B cell (primary cell): Measurements from ENCODE around the gene TMPRSS11E. TPM values are rescaled to one million over a fixed set of nuclear protein-coding genes. Genes with fewer than 3 reads are reported as not detected.

Source experiments
- ATAC-seq: fragments of 200-7000 bp; cut with Tn5 transposase; one replicate; pipeline ENCODE4 v1.10.0; 2021; ENCODE audit warnings: low read depth, mild to moderate bottlenecking, moderate number of reproducible peaks, moderate library complexity
- CTCF ChIA-PET: fragments of 350-600 bp; sonication (Branson Sonifier 250); formaldehyde crosslinking; loops from one replicate; lab custom pipeline; 2021; ENCODE audit warnings: antibody characterized with exemption, inconsistent platforms; lab: Charles Lee
- POLR2A ChIA-PET: fragments of 350-600 bp; sonication (Branson Sonifier 250); formaldehyde crosslinking; loops from one replicate; lab custom pipeline; 2021; ENCODE audit warnings: antibody characterized with exemption; lab: Charles Lee
- DNase-seq: peaks from one replicate; pipeline ENCODE4 v3.0.0; 2013
- H2AFZ ChIP-seq: 2 replicates; pipeline ENCODE4 v1.6.1; 2012; ENCODE audit warnings: mild to moderate bottlenecking, low read depth, low read length; ENCODE audit not compliant: insufficient read depth, poor library complexity, severe bottlenecking
- H3K27ac ChIP-seq, 2 donors: 1 replicate in 1 of 2; 2 replicates in 1 of 2; pipeline ENCODE4 v1.5.1; 2012 to 2013; ENCODE audit warnings: low read length in 2 of 2, mild to moderate bottlenecking in 2 of 2, moderate library complexity in 1 of 2
- H3K27me3 ChIP-seq, 4 experiments: fragments of 200-600 bp in 1 of 4; sonication (generic) in 1 of 4; replicated peaks in 1 of 4; 1 replicate in 2 of 4; 2 replicates in 2 of 4; pipeline versions ENCODE4 v1.6.1 to v1.7.0; 2013 to 2016; ENCODE audit warnings: low read length in 3 of 4, mild to moderate bottlenecking in 2 of 4, mixed read lengths in 1 of 4, moderate library complexity in 1 of 4; ENCODE audit not compliant: insufficient read depth in 4 of 4, control insufficient read depth in 3 of 4; ENCODE audit errors: control extremely low read depth in 1 of 4
- H3K36me3 ChIP-seq, 2 experiments: replicated peaks in 1 of 2; 1 replicate in 1 of 2; 2 replicates in 1 of 2; pipeline versions ENCODE4 v1.6.1 to v1.7.1; 2013; ENCODE audit warnings: low read length in 1 of 2; ENCODE audit not compliant: insufficient read depth in 2 of 2, control insufficient read depth in 1 of 2; ENCODE audit errors: control extremely low read depth in 1 of 2, extremely low read depth in 1 of 2
- H3K4me1 ChIP-seq, 2 donors: fragments of 200-600 bp in 1 of 2; sonication (generic) in 1 of 2; 1 replicate in 1 of 2; 2 replicates in 1 of 2; pipeline versions ENCODE4 v1.5.1 to v1.6.1; 2013 to 2017; ENCODE audit warnings: low read length in 2 of 2; ENCODE audit not compliant: control insufficient read depth in 2 of 2, insufficient read depth in 2 of 2
- H3K4me2 ChIP-seq: replicated peaks from 2 replicates; pipeline ENCODE3; 2012; ENCODE audit warnings: mild to moderate bottlenecking, low read depth, low read length; ENCODE audit not compliant: poor library complexity, severe bottlenecking
- H3K4me3 ChIP-seq, 5 experiments: fragments of 200-600 bp in 1 of 5; sonication (generic) in 1 of 5; 1 replicate in 3 of 5; 2 replicates in 2 of 5; pipeline versions ENCODE4 v1.5.1 to v1.7.0; 2011 to 2016; ENCODE audit warnings: low read length in 4 of 5, mild to moderate bottlenecking in 4 of 5, low read depth in 2 of 5, control low read depth in 1 of 5, moderate library complexity in 1 of 5; ENCODE audit not compliant: insufficient read depth in 1 of 5; ENCODE audit errors: control extremely low read depth in 1 of 5, extremely low read depth in 1 of 5
- H3K79me2 ChIP-seq: fragments of 200-600 bp; sonication (generic); one replicate; pipeline ENCODE4 v1.6.0; 2016; ENCODE audit warnings: low read length; ENCODE audit not compliant: control insufficient read depth, insufficient read depth
- H3K9ac ChIP-seq: fragments of 200-600 bp; sonication (generic); 2 replicates; pipeline ENCODE4 v1.6.1; 2017; ENCODE audit warnings: mild to moderate bottlenecking, low read length, moderate library complexity
- H3K9me3 ChIP-seq, 3 donors: one replicate each; pipeline versions ENCODE4 v1.6.1 to v1.7.1; 2013; ENCODE audit warnings: low read length in 2 of 3; ENCODE audit not compliant: control insufficient read depth in 2 of 3, insufficient read depth in 1 of 3; ENCODE audit errors: control extremely low read depth in 1 of 3
- H4K20me1 ChIP-seq: 2 replicates; pipeline ENCODE4 v1.6.0; 2012; ENCODE audit warnings: mild to moderate bottlenecking, low read length; ENCODE audit not compliant: insufficient read depth, control insufficient read depth, poor library complexity, severe bottlenecking
- H3K27ac Mint-ChIP-seq: one replicate; pipeline ENCODE4 v1.8.0; 2021; ENCODE audit warnings: mixed read lengths
- H3K27me3 Mint-ChIP-seq: one replicate; pipeline ENCODE4 v1.8.0; 2021; ENCODE audit warnings: mixed read lengths
- H3K4me1 Mint-ChIP-seq: one replicate; pipeline ENCODE4 v1.8.0; 2021; ENCODE audit warnings: mixed read lengths
- H3K4me3 Mint-ChIP-seq: one replicate; pipeline ENCODE4 v1.8.0; 2021; ENCODE audit warnings: mixed read lengths
- H3K9me3 Mint-ChIP-seq: one replicate; pipeline ENCODE4 v1.8.0; 2022; ENCODE audit warnings: mixed read lengths; ENCODE audit not compliant: insufficient read depth
- EZH2 ChIP-seq: IDR thresholded peaks from 2 replicates; pipeline ENCODE4 v1.6.1; 2012; ENCODE audit warnings: borderline replicate concordance, low read depth, mild to moderate bottlenecking, moderate library complexity, low read length; ENCODE audit not compliant: insufficient read depth, poor library complexity, severe bottlenecking
- WGBS: methylation state at CpG from one replicate; pipeline ENCODE4 v1.1.5; 2013; ENCODE audit warnings: missing lambda C conversion rate; ENCODE audit not compliant: insufficient coverage; 5-methylcytosine and 5-hydroxymethylcytosine counted together
- intact Hi-C: fragments of 100-400 bp; cut with micrococcal nuclease; formaldehyde crosslinking; loops from one replicate; pipeline ENCODE4 v1.10.0; 2022
- polyA plus RNA-seq: library from polyadenylated mRNA; depleted of rRNA; stranded (reverse); fragments of >200 nt; gene quantifications from 2 replicates; pipeline ENCODE4 v1.2.3, GENCODE V29; 2012
- total RNA-seq, 2 donors: library from RNA; stranded (reverse); fragments of 120-200 nt in 1 of 2; gene quantifications; 1 replicate in 1 of 2; 2 replicates in 1 of 2; pipeline versions ENCODE4 v1.2.3 to v1.2.4, GENCODE V29; 2013 to 2022
- TF ChIP-seq, protein P1 (sequence below): fragments of 200-600 bp; IDR thresholded peaks from one replicate; pipeline ENCODE4 v1.8.0; 2022; ENCODE audit warnings: antibody characterized with exemption, mild to moderate bottlenecking

TMPRSS11E gene
- total and polyA plus RNA-seq, 2 donors (not counting 1 experiment from before 2014, with no cell fraction given): 0.06 TPM; not detected in 1

DNA sequence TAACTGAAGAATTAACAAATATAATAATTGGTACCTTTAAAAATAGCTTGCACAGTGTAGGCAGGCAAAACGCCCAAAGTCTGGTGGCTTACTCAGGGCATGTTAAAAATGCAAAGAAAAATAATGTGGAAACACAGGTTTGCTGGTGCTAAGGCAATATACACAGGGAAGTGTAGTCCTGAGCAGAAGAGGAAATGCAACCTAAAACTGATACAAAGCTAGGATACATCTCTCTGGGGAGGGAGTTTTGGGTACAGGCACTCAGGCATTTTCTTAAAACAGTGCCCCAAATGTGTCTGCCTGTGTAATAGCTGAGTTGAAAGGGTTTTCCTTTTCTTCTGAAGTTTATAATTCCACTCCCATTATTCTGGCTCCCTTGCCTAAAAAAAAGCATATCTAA, 47.4 kb downstream of the TMPRSS11E start:
- H3K27ac Mint-ChIP-seq: no peak overlapping the region

DNA sequence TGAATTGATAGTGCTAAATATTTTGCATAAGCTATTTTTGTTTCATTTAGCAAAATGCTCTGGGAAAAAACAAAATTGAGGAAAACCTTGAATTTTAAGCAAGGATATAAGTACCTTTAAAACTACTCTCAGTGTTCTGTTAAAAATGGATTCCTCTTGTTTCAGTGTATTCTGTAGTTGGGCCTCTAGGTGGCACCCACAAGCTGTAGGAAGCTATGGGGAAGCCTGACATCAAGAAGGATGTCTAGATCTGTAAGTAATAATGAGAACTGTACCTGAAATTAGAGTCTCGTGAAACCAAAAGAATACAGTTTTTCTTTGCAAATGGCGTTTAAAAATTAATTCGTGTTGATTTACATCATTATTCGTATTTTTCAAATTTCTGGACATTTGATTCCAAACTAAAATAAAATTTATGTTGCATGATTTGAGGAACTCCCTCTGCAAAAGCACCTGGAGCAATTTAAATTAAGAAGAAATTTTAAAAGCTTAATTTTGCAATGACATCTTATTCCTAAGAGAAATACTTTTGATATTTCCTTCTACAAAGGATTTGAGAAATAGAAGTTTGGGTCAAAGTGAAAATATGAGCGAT, 51.2 kb downstream of the TMPRSS11E start:
- ATAC-seq: peak; percentile 75
- intact Hi-C loops: loop anchor here (1.0 to 5.0 kb wide), 2 partner anchors 174 to 226 kb away; partner anchors contain the start of gene UGT2B15
- peaks cover 10% of the 10 kb centered on the region for H3K4me1 Mint-ChIP-seq
- Histone ChIP-seq H4K20me1 (no peaks in the 10 kb centered on the region), H3K36me3 (no peaks in the 10 kb centered on the region), H3K4me2 (no peak overlapping the region), H3K9me3 (no peaks in the 10 kb centered on the region), H3K79me2 (no peaks in the 10 kb centered on the region), H2AFZ (peak overlapping the region; percentile 11), H3K27me3 (no peaks in the 10 kb centered on the region), H3K4me1 (peaks cover 7 to 8% of the 10 kb centered on the region in 2 donors), H3K27ac (no peak overlapping the region), H3K4me3 (no peak overlapping the region), H3K9ac (no peak overlapping the region)
- no peaks in the 10 kb centered on the region for H3K27me3 Mint-ChIP-seq
- H3K9me3 Mint-ChIP-seq: no peaks in the 10 kb centered on the region
- H3K27ac Mint-ChIP-seq: no peak overlapping the region
- peak; percentile 71 for DNase-seq
- no CpG with 5 or more reads among the region's 5 CpGs for WGBS
- ChIA-PET POLR2A (no interaction called here), CTCF (interaction anchor here (0.9 to 1.4 kb wide), 4 partner anchors 10 to 1381 kb away, joined by 3 to 10 read pairs (median 3); no protein-coding TSS in a partner anchor)
- no peak overlapping the region for H3K4me3 Mint-ChIP-seq
- TF ChIP-seq EZH2: no peak
- TF ChIP-seq, protein P1, sequence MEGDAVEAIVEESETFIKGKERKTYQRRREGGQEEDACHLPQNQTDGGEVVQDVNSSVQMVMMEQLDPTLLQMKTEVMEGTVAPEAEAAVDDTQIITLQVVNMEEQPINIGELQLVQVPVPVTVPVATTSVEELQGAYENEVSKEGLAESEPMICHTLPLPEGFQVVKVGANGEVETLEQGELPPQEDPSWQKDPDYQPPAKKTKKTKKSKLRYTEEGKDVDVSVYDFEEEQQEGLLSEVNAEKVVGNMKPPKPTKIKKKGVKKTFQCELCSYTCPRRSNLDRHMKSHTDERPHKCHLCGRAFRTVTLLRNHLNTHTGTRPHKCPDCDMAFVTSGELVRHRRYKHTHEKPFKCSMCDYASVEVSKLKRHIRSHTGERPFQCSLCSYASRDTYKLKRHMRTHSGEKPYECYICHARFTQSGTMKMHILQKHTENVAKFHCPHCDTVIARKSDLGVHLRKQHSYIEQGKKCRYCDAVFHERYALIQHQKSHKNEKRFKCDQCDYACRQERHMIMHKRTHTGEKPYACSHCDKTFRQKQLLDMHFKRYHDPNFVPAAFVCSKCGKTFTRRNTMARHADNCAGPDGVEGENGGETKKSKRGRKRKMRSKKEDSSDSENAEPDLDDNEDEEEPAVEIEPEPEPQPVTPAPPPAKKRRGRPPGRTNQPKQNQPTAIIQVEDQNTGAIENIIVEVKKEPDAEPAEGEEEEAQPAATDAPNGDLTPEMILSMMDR: peak; percentile 96

More for the DNA sequence above, 47.4 kb downstream of the TMPRSS11E start:
- Histone ChIP-seq H3K4me2 (no peak overlapping the region), H3K36me3 (no peaks in the 10 kb centered on the region), H2AFZ (no peak overlapping the region), H3K27me3 (peaks cover 0 to under 1% (median 0%) of the 10 kb centered on the region in 4 experiments), H3K4me1 (peaks cover 7 to 8% of the 10 kb centered on the region in 2 donors), H4K20me1 (no peaks in the 10 kb centered on the region), H3K9me3 (no peaks in the 10 kb centered on the region), H3K4me3 (no peak overlapping the region), H3K9ac (peak overlapping the region; percentile 1), H3K79me2 (no peaks in the 10 kb centered on the region), H3K27ac (no peak overlapping the region)
- peaks cover 10% of the 10 kb centered on the region for H3K4me1 Mint-ChIP-seq
- DNase-seq (no peak), ATAC-seq (no peak)
- no peaks in the 10 kb centered on the region for H3K9me3 Mint-ChIP-seq
- intact Hi-C loops: loop anchor here (5.0 kb wide), 1 partner anchor 178 kb away; the partner anchor contains the start of gene UGT2B15
- WGBS: 0% methylated on average over 1 of the region's 1 CpG
- no peak for TF ChIP-seq EZH2
- TF ChIP-seq, protein P1: no peak
- no peak overlapping the region for H3K4me3 Mint-ChIP-seq
- H3K27me3 Mint-ChIP-seq: no peaks in the 10 kb centered on the region
- ChIA-PET POLR2A (no interaction called here), CTCF (no interaction called here)
